OCI-LY3 (cell line): Measurements from ENCODE around the gene PREX1.
A peak's percentile ranks its signal among the peaks of the same experiment; 100 is the strongest.

Experiments
- H2AFZ ChIP-seq: fragments of 200-600, 300-600 bp; shearing (Covaris generic); 2 replicates; pipeline ENCODE4 v1.6.0; 2014; ENCODE audit warnings: antibody characterized with exemption, low read depth, low read length
- H3K27ac ChIP-seq: fragments of 200-600, 300-600 bp; sonication (generic); 2 replicates; pipeline ENCODE4 v1.5.1; 2014; ENCODE audit warnings: mild to moderate bottlenecking, low read length, moderate library complexity, mixed read lengths
- H3K27me3 ChIP-seq: fragments of 200-600, 300-600 bp; sonication (generic); 2 replicates; pipeline ENCODE4 v1.6.1; 2014; ENCODE audit warnings: low read depth, low read length, mixed read lengths
- H3K36me3 ChIP-seq: fragments of 200-600, 300-600 bp; sonication (generic); replicated peaks from 2 replicates; pipeline ENCODE3; 2014; ENCODE audit warnings: low read depth, low read length, mixed read lengths
- H3K4me1 ChIP-seq: fragments of 300-600, 200-600 bp; sonication (generic); 2 replicates; pipeline ENCODE4 v1.6.1; 2014; ENCODE audit warnings: low read length, mixed read lengths
- H3K4me2 ChIP-seq: fragments of 200-600, 300-600 bp; sonication (generic); 2 replicates; pipeline ENCODE4 v1.6.1; 2014; ENCODE audit warnings: low read length, mixed read lengths
- H3K4me3 ChIP-seq: fragments of 300-600, 200-600 bp; sonication (generic); 2 replicates; pipeline ENCODE4 v1.5.1; 2014; ENCODE audit warnings: antibody characterized with exemption, mild to moderate bottlenecking, low read length, moderate library complexity
- H3K79me2 ChIP-seq: fragments of 300-600, 200-600 bp; shearing (Covaris generic); 2 replicates; pipeline ENCODE4 v1.6.1; 2014; ENCODE audit warnings: mild to moderate bottlenecking, low read length, mixed read lengths
- H3K9ac ChIP-seq: fragments of 300-600, 200-600 bp; shearing (Covaris generic); 2 replicates; pipeline ENCODE4 v1.6.0; 2014; ENCODE audit warnings: mild to moderate bottlenecking, low read length, moderate library complexity
- H3K9me3 ChIP-seq: fragments of 200-600, 300-600 bp; shearing (Covaris generic); 2 replicates; pipeline ENCODE4 v1.6.1; 2014; ENCODE audit warnings: low read length, mixed read lengths; ENCODE audit not compliant: insufficient read depth
- H4K20me1 ChIP-seq: fragments of 200-600, 300-600 bp; sonication (generic); 2 replicates; pipeline ENCODE4 v1.6.1; 2016; ENCODE audit warnings: low read length, mixed read lengths; ENCODE audit not compliant: insufficient read depth
- CTCF ChIP-seq: fragments of 200-600, 300-600 bp; sonication (generic); IDR thresholded peaks from 2 replicates; pipeline ENCODE4 v1.5.1; 2014; ENCODE audit warnings: antibody characterized with exemption, low read length, low read depth
- EZH2phosphoT487 ChIP-seq: fragments of 200-600 bp; shearing (Covaris generic); IDR thresholded peaks from 2 replicates; pipeline ENCODE4 v1.6.1; 2018; ENCODE audit warnings: antibody characterized with exemption, mixed run types, low read depth

Gene PREX1

GRCh38 chr20:48636301-48636700, 191.5 kb downstream of the PREX1 start:
- Histone ChIP-seq H4K20me1 (no peaks in the 10 kb centered on the region), H3K9me3 (no peaks in the 10 kb centered on the region), H3K36me3 (no peaks in the 10 kb centered on the region), H3K4me2 (no peak overlapping the region), H2AFZ (no peak overlapping the region), H3K4me1 (no peaks in the 10 kb centered on the region), H3K27me3 (no peaks in the 10 kb centered on the region), H3K4me3 (no peak overlapping the region), H3K9ac (no peak overlapping the region), H3K79me2 (no peaks in the 10 kb centered on the region), H3K27ac (no peak overlapping the region)
- no peak for TF ChIP-seq EZH2phosphoT487

GRCh38 chr20:48635791-48636267, 192.0 kb downstream of the PREX1 start:
- TF ChIP-seq EZH2phosphoT487, result no peak
- peak; percentile 99 for TF ChIP-seq CTCF

GRCh38 chr20:48635361-48635760, 192.4 kb downstream of the PREX1 start:
- Histone ChIP-seq H3K36me3 (no peaks in the 10 kb centered on the region), H3K27ac (no peak overlapping the region), H2AFZ (no peak overlapping the region), H4K20me1 (no peaks in the 10 kb centered on the region), H3K4me3 (no peak overlapping the region), H3K9me3 (no peaks in the 10 kb centered on the region), H3K79me2 (no peaks in the 10 kb centered on the region), H3K9ac (no peak overlapping the region), H3K27me3 (no peaks in the 10 kb centered on the region), H3K4me1 (0 out of 2 replicates have a peak, but pooled peaks cover 4% of the 10 kb centered on the region), H3K4me2 (no peak overlapping the region)
- TF ChIP-seq CTCF (no peak), EZH2phosphoT487 (no peak)

More at GRCh38 chr20:48635791-48636267, 192.0 kb downstream of the PREX1 start:
- H3K27me3 ChIP-seq, result no peaks in the 10 kb centered on the region
- no peak overlapping the region for H3K27ac ChIP-seq
- no peak overlapping the region for H3K4me2 ChIP-seq
- no peak overlapping the region for H2AFZ ChIP-seq
- 0 out of 2 replicates have a peak, but pooled peaks cover 3% of the 10 kb centered on the region for H3K4me1 ChIP-seq
- H3K9ac ChIP-seq, result no peak overlapping the region
- H4K20me1 ChIP-seq, result no peaks in the 10 kb centered on the region
- H3K4me3 ChIP-seq, result no peak overlapping the region
- no peaks in the 10 kb centered on the region for H3K79me2 ChIP-seq
- no peaks in the 10 kb centered on the region for H3K9me3 ChIP-seq
- no peaks in the 10 kb centered on the region for H3K36me3 ChIP-seq

GRCh38 chr20:48634641-48635040, 193.2 kb downstream of the PREX1 start:
- TF ChIP-seq CTCF, result no peak
- TF ChIP-seq EZH2phosphoT487, result no peak
- H2AFZ ChIP-seq, result no peak overlapping the region
- no peaks in the 10 kb centered on the region for H3K27me3 ChIP-seq
- no peak overlapping the region for H3K4me2 ChIP-seq
- no peaks in the 10 kb centered on the region for H3K9me3 ChIP-seq
- H3K36me3 ChIP-seq, result no peaks in the 10 kb centered on the region
- H4K20me1 ChIP-seq, result no peaks in the 10 kb centered on the region
- 0 out of 2 replicates have a peak, but pooled peaks cover 4% of the 10 kb centered on the region for H3K4me1 ChIP-seq
- no peak overlapping the region for H3K9ac ChIP-seq
- H3K4me3 ChIP-seq, result no peak overlapping the region
- H3K27ac ChIP-seq, result no peak overlapping the region
- H3K79me2 ChIP-seq, result no peaks in the 10 kb centered on the region
